Hematopoietic multipotent progenitor cell (in vitro differentiated cells): Measurements from ENCODE around the gene S100A3. TPM values are rescaled to one million over a fixed set of nuclear protein-coding genes. Genes with fewer than 3 reads are reported as not detected.

Source experiments
- DNase-seq, 3 donors: peaks; one replicate each; pipeline ENCODE4 v3.0.0-alpha.2; 2011 to 2015; ENCODE audit warnings: low read depth in 2 of 3, low spot score in 2 of 3
- total RNA-seq: library from RNA; depleted of rRNA; stranded (reverse); fragments of >200 nt; gene quantifications from one replicate; pipeline ENCODE4 v1.2.3, GENCODE V29; 2012

Gene S100A3
- total RNA-seq, 1 donor, result not detected

GRCh38 chr1:153515504-153516394, 33.3 kb downstream of the S100A3 start:
- no peak for DNase-seq

DNA sequence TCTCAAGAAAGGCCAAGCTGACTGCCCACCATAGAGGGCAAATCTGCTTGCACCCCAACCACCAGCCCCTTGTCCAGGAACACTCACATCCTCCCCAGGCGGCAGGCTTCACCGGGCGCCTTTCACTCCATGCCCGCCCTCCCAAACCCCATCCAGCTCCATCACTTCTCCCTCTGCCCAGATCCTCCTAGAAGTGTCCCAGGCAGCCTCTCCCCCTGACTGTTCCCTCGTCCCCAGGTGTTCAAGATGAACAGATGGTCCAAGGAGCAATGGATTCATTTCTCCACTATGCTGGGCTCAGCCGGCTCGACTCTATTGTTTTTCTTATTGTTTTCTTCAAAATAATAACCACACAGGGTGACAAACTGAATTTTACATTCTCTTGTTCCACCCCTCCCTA, 35.4 kb downstream of the S100A3 start:
- no peak for DNase-seq

GRCh38 chr1:153513023-153513422, 36.0 kb downstream of the S100A3 start:
- DNase-seq, result no peak

GRCh38 chr1:153510984-153511410, 38.1 kb downstream of the S100A3 start:
- DNase-seq, result peak; percentile 59 to 70 (median 65)

DNA sequence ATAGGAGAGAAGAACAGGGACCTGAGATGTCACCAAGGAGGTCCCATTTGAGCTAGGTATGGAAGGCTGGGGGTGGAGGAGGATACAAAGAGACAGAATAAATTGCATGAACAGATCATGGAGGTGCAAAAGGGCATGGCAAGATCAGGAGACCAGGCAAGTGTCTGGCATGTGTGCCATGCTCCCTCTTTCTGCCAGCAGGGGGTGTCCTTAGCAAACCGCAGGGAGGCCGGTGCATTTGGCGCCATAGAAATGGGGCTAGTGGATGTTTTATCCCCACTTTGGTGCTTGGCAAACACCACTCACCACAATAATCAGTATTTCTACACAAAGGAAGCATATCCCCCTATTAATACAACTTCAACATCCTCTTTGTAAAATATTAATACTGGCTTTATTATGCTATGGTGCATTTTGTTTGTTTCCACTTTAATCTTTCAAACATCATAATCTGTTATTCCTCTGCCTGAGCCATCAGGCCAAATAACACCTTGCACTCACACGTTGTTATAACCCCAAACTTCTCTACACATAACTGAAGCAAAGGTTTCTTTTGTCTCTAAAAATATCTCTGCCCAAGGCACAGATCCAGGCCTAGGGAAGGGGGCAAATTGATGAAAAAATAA, 39.2 kb downstream of the S100A3 start:
- DNase-seq, result peak in 1 of 3 donors; percentile 51

DNA sequence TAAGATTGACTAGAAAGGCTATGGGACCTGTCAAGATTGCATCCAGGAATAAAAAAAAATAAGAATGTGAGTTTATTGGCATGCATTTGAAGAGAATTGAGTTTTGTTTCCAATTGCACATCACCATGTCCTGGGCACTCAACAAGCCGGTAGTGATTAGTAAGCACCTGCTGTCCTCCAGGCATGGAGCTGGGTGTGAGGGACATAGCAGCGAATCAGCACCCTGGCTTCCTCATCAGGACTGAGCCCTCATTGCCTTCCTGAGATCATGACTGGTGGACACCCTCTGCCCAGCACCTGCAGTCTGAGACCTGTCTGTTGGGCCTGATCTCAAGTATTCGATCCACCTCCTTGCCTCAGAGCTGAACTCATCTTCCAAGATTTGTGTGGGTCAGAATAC, 40.0 kb downstream of the S100A3 start:
- DNase-seq, result no peak

- DNase-seq, result no peak
Observed at GRCh38 chr1:153507926-153508583, 41.0 kb downstream of the S100A3 start.

DNA sequence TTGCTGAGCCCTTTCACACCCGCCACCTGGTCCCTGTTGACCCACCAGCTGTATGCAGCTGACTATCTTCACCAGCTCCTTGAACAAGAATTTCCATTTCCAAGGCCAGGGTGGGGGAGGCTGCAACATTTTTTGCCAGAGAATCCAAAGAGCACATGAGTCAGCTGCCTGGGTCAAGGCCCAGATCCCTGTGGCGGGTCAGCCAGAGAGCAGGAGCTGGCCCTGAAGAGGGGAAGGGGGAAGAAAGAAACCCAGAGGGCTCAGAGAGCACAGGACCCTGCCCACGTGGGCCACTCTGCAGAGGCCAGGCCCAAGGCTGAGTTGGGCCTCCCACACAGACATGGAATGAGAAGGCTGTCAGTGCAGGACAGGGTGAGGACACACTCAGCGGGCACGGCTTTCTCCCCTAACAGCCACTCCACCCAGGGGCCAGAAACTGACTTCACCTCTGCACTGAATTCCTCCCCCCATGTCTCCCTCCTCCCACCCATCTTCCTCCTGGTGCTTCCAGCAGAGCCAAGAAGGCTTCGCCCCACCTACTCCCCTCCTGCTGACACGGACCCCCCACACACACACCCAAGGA, 42.1 kb downstream of the S100A3 start:
- no peak for DNase-seq

DNA sequence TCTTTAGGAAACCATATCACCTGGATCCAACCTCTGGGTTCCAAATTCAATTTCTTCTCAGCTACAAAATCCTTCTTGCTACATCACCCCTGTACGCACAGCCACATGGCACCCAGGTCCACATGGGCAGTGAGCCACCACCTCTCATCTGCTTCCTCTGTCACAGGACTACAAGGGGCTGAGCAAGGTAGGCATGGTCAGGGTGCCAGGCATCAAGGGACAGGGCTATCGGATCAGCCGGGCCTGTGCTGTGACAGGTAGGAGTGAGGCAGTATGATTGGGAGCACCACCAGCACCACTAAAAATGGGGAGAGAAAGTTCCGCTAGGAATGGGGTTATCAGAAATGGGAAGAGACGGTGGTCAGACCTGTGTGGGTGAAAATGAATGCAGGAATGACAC, 42.7 kb downstream of the S100A3 start:
- DNase-seq, result no peak

DNA sequence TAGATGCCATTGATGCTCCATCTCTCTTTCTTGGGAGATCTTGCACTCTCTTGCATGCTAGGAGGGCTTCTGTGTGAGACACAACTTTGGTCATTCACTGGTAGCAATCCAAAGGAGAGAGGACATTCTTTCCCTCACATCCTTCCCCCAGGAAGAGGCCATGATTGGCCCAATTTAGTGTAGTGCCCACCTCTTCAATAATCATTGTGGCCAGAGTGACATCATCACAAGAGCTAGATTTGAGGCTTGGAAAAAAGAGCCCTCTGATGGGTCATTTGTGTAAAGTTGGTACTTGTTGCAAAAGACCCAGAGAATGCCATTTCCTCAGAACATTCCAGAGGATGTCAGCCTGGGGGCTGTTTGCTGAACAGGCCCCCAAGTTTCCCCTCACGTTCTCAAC, 43.5 kb downstream of the S100A3 start:
- no peak for DNase-seq

DNA sequence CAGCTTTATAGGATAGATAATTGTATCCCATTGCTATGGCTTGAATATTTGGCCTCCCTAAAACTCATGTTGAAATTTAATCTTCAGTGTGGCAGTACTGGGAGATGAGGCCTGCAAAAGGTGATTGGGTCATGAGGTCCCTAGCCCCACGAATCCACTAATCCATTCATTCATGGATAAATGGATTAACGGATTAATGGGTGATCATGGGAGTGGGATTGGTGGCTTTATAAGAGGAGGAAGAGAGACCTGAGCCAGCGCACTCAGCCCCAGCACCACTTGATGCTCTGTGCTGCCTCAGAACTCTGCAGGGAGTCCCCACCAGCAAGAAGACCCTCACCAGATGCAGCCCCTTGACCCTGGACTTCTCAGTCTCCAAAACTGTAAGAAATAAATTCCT, 45.3 kb downstream of the S100A3 start:
- no peak for DNase-seq

DNA sequence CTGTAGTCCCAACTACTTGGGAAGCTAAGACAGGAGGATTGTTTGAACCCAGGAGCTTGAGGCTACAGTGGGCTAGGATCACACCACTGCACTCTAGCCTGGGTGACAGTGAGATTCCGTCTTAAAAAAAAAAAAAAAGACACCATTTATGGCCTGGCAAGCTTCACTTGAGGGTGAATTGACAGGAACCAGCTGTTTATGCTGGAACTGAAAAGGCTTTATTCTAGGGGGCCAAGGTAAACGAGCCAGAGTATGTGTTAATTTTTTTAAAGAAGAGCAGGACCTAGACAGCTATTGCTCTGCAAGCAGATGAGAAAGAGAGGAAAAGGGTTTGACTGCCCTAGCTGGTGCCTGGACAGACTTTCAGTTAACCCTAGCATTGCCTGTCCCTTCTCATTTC, 50.3 kb downstream of the S100A3 start:
- DNase-seq, result peak in 1 of 3 donors; percentile 57

Other genes with a start within 250 kb of the S100A3 start
- gene PGLYRP3, start 236.3 kb downstream of the S100A3 start, total RNA-seq, result not detected
- 0.27 TPM for gene PGLYRP4, start 200.4 kb downstream of the S100A3 start, total RNA-seq
- 88.9 TPM for gene S100A9, start 191.4 kb downstream of the S100A3 start, total RNA-seq
- gene S100A12, start 173.6 kb downstream of the S100A3 start, total RNA-seq, result 4.8 TPM
- 12.1 TPM for gene S100A8, start 158.2 kb downstream of the S100A3 start, total RNA-seq
- gene S100A7A, start 132.7 kb downstream of the S100A3 start, total RNA-seq, result not detected
- gene S100A7, start 88.6 kb downstream of the S100A3 start, total RNA-seq, result not detected
- gene S100A6, start 13.3 kb downstream of the S100A3 start, total RNA-seq, result 177 TPM
- 0.27 TPM for gene S100A5, start 8.3 kb downstream of the S100A3 start, total RNA-seq
- gene S100A4, start 3.5 kb downstream of the S100A3 start, total RNA-seq, result 183 TPM
- 0.27 TPM for gene S100A2, start 16.6 kb upstream of the S100A3 start, total RNA-seq
- 1.1 TPM for gene S100A16, start 63.9 kb upstream of the S100A3 start, total RNA-seq
- not detected for gene S100A14, start 67.1 kb upstream of the S100A3 start, total RNA-seq
- 2.7 TPM for gene S100A13, start 78.2 kb upstream of the S100A3 start, total RNA-seq
- gene S100A1, start 79.2 kb upstream of the S100A3 start, total RNA-seq, result 0.54 TPM
- 53.1 TPM for gene CHTOP, start 84.8 kb upstream of the S100A3 start, total RNA-seq
- 46.0 TPM for gene SNAPIN, start 109.4 kb upstream of the S100A3 start, total RNA-seq
- gene ILF2, start 121.7 kb upstream of the S100A3 start, total RNA-seq, result 225 TPM
- gene NPR1, start 129.4 kb upstream of the S100A3 start, total RNA-seq, result 0.27 TPM
- gene INTS3, start 178.8 kb upstream of the S100A3 start, total RNA-seq, result 57.4 TPM
- gene SLC27A3, start 226.1 kb upstream of the S100A3 start, total RNA-seq, result 12.7 TPM